CD4-positive, alpha-beta T cell treated with Interleukin-15 for 4 hours (primary cell): Measurements from ENCODE around the gene NDUFS5.
"Not testable (repeated sequence)": the region's sequence is repeated elsewhere in the genome, so short reads cannot be mapped to it uniquely, and the experiment has no call there.

ENCODE experiments used
- DNase-seq: peaks from one replicate; pipeline ENCODE4 v3.0.0-alpha.2; 2020; ENCODE audit warnings: low spot score

Gene NDUFS5

DNA sequence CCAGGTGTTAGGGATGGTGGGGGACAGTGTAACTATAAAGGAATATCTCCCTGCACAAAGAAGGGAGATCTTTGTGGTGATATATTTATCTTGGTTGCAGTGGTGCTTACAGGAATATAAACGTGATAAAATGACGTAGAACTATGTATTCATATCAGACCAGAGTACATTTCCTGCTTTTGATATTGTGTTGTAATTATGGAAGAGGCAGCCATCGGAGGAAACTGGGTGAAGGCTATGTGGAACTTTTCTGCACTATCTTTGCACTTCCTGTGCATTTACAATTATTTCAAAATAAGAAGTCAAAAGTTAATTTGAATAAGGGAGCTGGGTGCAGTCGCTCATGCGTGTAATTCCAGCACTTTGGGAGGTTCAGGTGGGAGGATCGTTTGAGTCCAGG is 37.6 kb downstream of the NDUFS5 start:
- no peak for DNase-seq

DNA sequence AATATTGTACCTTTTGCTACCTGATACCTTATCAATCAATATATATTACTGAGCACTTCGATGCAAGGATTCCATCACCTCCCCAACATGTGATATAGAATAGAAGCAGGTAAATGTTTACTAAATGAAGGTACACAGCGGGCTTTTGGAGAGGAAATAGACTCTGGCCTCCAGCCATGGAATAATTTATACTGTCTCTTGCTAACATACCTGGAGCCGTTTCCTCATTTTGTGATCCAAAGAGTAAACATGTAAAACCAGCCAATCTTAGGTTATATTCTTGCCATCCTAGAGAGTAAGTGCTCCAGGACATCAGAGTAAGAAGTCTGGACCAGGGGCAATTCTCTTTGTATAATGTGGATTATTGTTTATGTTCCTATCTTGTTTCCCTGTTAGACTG is 39.4 kb downstream of the NDUFS5 start:
- DNase-seq = no peak

DNA sequence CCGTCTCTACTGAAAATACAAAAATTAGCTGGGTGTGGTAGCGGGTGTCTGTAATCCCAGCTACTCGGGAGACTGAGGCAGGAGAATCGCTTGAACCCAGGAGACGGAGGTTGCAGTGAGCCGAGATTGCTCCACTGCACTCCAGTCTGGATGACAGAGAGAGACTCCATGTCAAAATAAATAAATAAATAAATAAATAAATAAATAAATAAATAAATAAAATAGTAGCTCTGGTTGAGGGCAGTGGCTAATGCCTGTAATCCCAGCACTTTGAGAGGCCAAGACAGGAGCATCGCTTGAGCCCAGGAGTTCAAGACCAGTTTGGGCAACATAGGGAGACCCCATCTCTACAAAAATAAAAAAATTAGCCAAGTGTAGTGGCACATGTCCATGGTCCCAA is 42.1 kb downstream of the NDUFS5 start:
- not testable (repeated sequence) for DNase-seq

DNA sequence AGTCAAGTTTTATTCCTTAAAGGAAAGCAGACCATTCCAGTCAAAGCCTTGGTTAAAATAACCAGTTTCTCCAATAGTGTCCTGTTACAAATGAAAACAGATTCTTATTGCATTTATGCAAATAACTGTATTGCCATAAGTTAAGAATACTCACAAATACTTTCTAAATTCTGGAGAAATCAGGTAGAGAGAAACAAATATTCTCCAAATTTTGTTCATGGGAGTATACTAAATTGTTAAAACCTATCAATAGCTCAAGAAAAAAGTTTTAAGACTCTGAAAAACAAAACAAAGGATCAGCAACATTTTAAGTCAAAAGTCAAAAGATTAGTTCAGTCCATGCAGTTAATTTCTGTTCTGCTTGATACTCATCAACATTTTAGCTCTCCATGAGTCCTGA is 45.4 kb downstream of the NDUFS5 start:
- not testable (repeated sequence) for DNase-seq

DNA sequence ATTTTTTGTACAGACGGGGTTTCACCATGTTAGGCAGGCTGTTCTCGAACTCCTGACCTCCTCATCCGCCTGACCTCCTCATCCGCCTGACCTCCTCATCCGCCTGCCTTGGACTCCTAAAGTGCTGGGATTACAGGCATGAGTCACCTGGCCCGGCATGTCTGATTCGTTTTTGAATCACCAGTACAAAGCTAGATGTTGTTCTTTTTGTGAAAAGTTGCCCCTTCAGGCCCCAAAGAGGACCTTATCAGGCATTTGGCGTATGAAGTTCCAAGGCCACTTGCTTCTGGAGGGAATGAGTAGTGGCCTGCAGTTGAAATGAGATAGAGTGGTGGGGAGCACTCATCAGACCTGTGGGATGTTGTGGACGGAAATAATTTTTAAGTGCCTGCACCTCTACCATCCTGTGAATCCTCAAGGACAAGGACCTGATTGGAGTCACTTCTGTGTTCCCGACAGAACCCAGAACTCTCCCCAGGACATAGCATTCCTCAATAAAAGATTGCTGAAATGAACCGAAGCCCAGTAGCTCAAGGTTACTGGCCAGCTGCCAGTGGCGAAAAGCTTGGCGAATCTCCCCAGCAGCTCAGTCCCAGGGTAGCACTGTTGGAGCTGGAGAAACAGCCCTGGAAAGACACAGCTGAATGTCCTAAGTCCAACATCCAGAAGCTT is 50.1 kb downstream of the NDUFS5 start:
- DNase-seq = no peak

DNA sequence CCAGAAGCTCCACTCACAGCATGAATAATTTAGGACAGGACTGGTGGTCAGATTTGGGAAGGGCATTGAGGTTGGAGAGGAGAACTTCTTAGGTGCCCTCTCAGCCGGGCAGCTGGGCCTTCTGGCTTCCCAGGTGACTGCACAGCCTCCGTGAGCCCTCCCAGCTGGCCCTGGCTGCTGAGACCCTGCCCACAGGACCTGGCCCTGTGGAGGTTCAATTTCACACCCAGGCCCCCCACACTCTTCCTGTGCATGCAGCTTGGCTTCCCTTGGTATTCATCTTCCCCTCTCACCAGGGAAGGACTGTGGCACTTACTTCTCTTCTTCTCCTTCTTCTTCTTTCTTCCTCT is 50.6 kb downstream of the NDUFS5 start:
- no peak for DNase-seq

DNA sequence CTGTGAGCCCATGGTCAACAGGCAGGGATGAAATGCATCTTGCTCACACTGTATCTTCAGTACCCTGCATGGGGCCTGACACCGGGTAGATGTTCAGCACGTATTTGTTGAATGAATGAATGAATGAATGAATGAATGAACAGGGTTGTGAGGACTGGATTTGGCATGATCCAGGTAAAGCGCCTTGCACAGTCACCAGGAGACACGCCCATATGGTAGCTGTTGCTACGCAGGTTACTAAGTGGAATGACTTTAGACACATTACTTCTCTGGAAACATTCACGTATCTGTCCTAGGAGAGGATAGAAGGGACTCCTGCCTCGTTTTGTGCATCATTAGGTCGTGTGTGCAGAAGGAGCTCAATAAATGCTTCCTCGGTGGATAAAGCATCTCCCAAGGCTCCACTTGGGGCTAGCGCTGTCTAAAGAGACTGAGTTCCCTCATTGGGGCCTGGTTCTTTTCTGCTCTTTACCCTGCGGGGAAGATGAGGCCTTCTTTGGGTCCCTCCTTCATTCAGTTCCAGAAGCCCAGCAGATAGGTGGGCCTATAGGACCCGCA is 54.2 kb downstream of the NDUFS5 start:
- no peak for DNase-seq

DNA sequence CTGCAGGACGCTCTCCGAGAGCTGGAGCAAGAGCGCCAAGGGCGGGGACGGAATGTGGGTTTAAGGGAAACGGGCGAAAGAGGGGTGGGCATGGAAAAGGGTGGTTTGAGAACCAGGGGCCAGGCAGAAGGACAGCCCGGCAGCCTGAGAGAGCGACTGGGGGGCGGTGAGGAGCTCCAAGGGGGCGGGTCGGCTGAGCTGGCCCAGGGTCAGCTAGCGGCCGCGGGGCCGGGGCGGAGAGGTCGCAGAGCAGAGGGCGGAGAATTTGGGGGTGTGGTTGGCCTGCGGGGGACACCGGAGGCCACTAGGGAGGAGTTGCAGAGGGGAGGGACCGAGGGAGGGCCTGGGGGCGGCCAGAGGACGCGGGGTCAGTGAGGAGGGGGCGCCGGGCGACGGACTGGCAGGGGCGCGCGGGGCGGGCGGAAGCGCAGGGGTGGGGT is 54.7 kb downstream of the NDUFS5 start:
- DNase-seq = no peak

DNA sequence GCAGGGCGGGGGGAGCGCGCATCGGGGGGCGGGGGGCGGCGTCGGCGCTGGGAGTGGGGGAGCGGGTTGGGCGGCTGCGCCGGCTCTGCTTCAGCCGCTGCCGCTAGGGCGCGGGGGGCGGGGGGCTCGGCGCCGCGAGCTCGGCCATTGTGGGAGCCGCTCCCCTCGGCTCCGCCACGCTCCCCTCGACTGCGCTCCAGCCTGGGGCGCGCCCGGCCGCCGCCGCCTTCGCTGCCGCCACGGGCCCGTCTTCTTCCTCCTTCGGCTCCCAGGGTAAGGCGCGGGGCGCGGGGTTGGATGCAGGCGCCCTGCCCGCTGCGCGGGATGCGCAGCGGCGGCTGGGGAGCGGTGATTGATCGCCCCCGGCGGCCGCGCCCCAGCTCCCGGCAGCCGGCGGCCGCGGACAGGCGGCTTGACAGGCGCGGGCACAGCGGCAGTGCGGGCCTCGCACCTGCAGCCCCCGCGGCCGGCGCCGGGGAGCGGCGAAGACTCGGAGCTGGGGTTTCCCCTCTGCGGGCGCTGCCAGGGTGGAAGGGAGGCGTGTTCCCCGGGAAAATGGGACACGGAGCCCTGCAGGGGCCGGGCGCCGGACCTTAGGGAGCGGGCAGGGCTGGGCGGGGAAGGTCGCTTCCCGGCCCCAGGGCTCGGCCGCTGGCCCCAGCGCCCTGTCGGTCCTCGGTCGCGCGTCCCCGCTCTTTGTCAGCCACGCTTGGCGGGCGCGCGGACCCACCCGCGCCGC is 55.3 kb downstream of the NDUFS5 start:
- DNase-seq = no peak

DNA sequence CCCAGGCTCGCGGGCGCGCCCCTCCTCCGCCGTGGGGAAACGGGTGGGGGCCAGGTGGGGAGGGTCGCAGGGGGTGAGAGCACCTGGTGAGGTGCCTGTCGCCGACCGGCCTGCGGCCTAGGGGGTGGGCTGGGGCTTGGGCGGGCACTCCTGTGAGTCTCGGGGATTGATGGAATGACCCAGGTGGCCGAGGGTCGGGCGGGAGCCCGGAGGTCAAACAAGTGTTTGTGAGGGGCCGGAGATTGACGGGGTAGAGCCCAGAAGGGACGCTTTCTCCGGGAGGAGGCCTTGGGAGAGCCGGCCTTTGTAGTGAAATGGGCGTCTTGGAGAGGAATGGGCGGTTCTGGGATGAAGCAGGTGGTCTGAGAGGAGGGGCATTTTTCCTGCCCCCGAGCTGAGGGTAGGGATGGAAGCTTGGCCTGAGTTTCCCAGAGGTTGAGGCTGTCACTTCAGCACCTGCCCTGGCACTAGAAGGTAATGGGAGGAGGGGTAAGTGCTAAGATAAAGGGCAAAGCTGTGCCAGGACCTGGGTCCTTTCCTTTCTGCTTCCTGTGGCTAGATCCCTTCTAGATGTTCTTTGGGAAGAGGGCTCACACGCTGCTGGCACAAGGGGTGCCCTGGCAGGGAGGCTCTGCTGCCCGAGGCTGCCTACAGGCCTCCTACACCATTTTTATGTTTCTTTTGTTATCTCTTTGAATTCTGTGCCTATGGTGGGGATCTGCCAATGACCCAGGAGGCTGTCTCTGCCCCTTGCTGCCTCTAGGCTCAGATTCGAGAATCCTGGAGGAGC is 56.1 kb downstream of the NDUFS5 start:
- no peak for DNase-seq

DNA sequence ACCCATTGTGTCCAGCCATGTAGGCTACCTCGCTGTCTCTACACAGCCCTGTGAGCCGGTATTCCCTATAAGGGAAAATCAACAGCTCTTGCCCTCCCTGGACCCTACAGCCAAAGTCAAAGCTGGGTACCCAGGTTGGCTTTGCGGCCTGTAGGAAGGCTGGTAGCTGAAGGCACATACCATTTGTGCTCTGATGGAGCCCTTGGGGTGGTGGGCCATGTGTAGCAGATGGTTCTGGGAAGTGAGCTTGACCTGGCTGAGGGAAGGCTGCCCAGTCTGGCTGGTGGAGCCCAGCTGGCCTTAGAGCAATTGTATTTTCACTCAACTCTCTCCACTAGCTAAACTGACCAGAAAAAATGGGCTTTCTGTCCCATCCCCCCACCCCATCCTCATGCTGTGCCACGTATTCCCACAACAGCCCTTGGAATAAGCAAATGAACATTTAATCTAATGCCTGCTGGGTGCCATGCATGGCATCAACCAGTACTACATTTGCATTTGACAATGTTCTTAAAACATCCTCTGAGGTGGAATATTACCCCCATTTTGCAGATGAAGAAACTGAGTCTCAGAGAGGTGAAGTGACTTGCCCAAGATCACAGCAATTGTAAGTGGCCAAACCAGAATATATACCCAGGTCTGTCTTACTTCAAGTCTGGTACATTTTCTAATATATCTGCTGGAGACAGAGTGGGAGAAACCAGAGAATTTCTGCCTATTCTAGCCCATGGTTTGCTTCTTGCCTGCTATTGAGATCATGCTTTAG is 56.8 kb downstream of the NDUFS5 start:
- no peak for DNase-seq

DNA sequence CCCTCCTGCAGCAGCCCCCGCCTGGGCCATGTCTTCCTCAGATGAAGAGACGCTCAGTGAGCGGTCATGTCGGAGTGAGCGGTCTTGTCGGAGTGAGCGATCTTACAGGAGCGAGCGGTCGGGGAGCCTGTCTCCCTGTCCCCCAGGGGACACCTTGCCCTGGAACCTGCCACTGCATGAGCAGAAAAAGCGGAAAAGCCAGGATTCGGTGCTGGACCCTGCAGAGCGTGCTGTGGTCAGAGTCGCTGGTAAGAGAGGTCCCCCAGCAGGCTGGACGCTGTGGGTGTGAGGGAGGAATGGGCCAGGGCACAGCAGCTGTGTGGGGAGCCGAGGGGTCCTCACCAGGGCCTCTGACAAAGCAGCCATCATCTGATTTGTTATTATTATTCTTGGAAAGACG is 58.0 kb downstream of the NDUFS5 start:
- no peak for DNase-seq
